Lower leg skin (tissue), 4 donors: Measurements from ENCODE around the gene ATP6V1D. TPM values are rescaled to one million over a fixed set of nuclear protein-coding genes. Genes with fewer than 3 reads are reported as not detected.

Source experiments
- DNase-seq, 2 donors: peaks; one replicate each; pipeline ENCODE4 v3.0.0-alpha.2; 2019; ENCODE audit warnings: low spot score in 2 of 2
- H3K4me3 ChIP-seq: fragments of 200-600 bp; sonication (generic); 2 replicates; pipeline ENCODE4 v1.5.1; 2017; ENCODE audit warnings: mild to moderate bottlenecking, low read depth; ENCODE audit not compliant: poor library complexity, severe bottlenecking
- CTCF ChIP-seq, 3 donors: fragments of 450-650 bp; IDR thresholded peaks; one replicate each; pipeline ENCODE4 v1.5.1; 2016; ENCODE audit warnings: antibody characterized with exemption in 3 of 3, mild to moderate bottlenecking in 3 of 3, moderate library complexity in 2 of 3
- POLR2A ChIP-seq, 2 donors: fragments of 450-650 bp; IDR thresholded peaks; one replicate each; pipeline ENCODE4 v1.6.1; 2016 to 2017; ENCODE audit warnings: antibody characterized with exemption in 2 of 2, mild to moderate bottlenecking in 1 of 2, moderate library complexity in 1 of 2
- WGBS, 2 donors: methylation state at CpG; one replicate each; pipeline ENCODE4 v1.1.5; 2018; 5-methylcytosine and 5-hydroxymethylcytosine counted together
- intact Hi-C: fragments of 100-400 bp; cut with DNase I; formaldehyde crosslinking; loops from one replicate; pipeline ENCODE4 v1.15.0; 2023; ENCODE audit warnings: low total_unique reads
- total RNA-seq, 4 donors: library from RNA; depleted of rRNA; stranded (reverse); fragments of >200 nt; gene quantifications; one replicate each; pipeline ENCODE4 v1.1.0, GENCODE V29; 2016

ATP6V1D gene
- total RNA-seq, 4 donors from 2014 or later = 64.9 to 80.0 (median 74.7) TPM

DNA sequence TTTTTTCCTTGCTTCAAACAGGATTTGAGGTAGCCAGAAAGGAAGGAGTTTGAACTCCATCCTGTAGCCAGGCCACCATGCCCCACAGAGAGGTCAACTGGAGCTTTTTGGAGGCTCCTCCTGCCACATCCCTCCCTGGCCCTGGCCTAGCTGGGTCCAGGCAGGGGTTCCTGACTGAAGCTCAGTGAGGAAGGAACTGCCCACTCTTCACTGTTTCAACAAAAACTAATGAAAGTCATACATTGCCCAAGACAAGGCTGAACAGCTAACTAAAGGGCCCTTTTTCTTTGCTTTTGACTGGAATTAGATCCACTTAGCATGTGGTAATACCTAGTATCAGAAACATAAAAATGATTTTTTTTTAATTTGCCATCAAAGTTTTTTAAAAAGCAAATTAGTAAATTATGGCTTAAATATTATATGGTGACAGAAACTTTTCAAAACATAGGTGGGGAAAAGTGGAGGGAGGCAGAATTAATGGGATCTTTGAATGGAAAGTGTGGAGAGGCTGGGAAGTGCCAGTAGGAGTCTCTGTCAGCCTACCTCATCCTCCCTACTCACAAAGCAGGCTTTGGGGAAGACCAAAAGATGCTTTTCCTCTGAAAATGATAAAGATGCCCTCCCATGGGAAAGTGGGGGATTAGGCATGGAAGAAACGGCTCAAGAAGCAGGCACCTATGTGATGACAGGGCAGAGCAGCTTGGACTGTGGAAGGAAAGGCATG, 30.4 kb upstream of the ATP6V1D start:
- H3K4me3 ChIP-seq = no peak overlapping the region
- DNase-seq = no peak
- 72 to 86% methylated on average over 1 of the region's 1 CpG for WGBS, 2 donors
- TF ChIP-seq POLR2A (IDR thresholded peaks at IDR 0.05) (no peak), CTCF (IDR thresholded peaks at IDR 0.05) (no peak)
- intact Hi-C loops = no loop called here

- TF ChIP-seq POLR2A (IDR thresholded peaks at IDR 0.05) (no peak), CTCF (IDR thresholded peaks at IDR 0.05) (no peak)
- 84 to 89% methylated on average over 3 of the region's 3 CpGs for WGBS, 2 donors
- no peak for DNase-seq
- intact Hi-C loops = no loop called here
- H3K4me3 ChIP-seq = no peak overlapping the region
These were observed 29.7 kb upstream of the ATP6V1D start for GRCh38 chr14:67389275-67389674.

- WGBS, 2 donors = 68 to 84% methylated on average over 2 of the region's 2 CpGs
- H3K4me3 ChIP-seq = no peak overlapping the region
- intact Hi-C loops = no loop called here
- DNase-seq = no peak
- TF ChIP-seq CTCF (IDR thresholded peaks at IDR 0.05) (no peak), POLR2A (IDR thresholded peaks at IDR 0.05) (no peak)
These were observed 27.6 kb upstream of the ATP6V1D start for GRCh38 chr14:67387195-67387594.

- no peak overlapping the region for H3K4me3 ChIP-seq
- TF ChIP-seq POLR2A (IDR thresholded peaks at IDR 0.05) = no peak
- no peak for TF ChIP-seq CTCF (IDR thresholded peaks at IDR 0.05)
- no peak for DNase-seq
- intact Hi-C loops = no loop called here
- WGBS, 2 donors = 54 to 57% methylated on average over 2 of the region's 2 CpGs
These were observed 26.0 kb upstream of the ATP6V1D start for GRCh38 chr14:67385618-67386017.

GRCh38 chr14:67385120-67385519, 25.5 kb upstream of the ATP6V1D start:
- DNase-seq = no peak
- H3K4me3 ChIP-seq = no peak overlapping the region
- WGBS, 2 donors = 45 to 52% methylated on average over 2 of the region's 2 CpGs
- TF ChIP-seq CTCF (IDR thresholded peaks at IDR 0.05) (no peak), POLR2A (IDR thresholded peaks at IDR 0.05) (no peak)
- intact Hi-C loops = no loop called here

DNA sequence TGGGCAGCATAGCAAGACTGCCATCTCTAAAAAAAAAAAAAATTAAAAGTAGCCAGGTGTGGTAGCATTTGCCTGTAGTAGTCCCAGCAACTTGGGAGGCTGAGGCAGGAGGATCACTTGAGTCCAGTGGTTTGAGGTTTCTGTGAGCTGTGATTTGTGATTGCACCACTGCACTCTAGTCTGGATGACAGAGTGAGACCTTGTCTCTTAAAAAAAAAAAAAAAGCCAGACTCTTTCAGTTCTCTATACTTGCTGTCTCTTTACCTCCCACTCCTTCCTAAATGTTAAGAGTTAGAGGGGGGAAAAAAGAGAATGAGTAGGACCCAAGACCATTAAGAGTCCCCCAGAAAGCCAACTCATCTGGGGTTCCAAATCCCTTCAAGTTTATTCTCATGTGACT, 18.3 kb upstream of the ATP6V1D start:
- no peak overlapping the region for H3K4me3 ChIP-seq
- no peak for DNase-seq
- intact Hi-C loops = no loop called here
- TF ChIP-seq CTCF (IDR thresholded peaks at IDR 0.05) (no peak), POLR2A (IDR thresholded peaks at IDR 0.05) (no peak)
